ENCODE data around the gene IPO9.

IPO9 gene

DNA sequence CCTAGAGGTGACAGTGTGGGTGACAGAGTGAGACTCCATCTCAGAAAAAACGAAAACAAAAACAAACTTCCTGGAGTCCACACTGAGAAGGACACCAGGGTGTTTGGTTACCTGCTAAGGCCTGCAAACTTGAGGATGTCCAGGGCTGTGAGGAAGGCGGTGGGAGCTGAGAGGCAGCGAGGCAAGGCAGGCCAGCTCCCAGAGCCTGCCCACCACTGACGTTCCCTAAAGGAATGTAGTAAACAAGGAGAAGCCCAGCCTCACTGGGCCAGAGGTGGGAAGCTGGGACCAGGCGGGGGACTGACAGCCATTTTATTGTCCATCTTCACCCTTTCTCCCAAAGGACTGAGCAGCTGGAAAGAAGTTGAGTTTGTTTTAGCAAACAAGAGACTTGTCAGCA is 83.9 kb downstream of the IPO9 start:
- DNase-seq = no peak

DNA sequence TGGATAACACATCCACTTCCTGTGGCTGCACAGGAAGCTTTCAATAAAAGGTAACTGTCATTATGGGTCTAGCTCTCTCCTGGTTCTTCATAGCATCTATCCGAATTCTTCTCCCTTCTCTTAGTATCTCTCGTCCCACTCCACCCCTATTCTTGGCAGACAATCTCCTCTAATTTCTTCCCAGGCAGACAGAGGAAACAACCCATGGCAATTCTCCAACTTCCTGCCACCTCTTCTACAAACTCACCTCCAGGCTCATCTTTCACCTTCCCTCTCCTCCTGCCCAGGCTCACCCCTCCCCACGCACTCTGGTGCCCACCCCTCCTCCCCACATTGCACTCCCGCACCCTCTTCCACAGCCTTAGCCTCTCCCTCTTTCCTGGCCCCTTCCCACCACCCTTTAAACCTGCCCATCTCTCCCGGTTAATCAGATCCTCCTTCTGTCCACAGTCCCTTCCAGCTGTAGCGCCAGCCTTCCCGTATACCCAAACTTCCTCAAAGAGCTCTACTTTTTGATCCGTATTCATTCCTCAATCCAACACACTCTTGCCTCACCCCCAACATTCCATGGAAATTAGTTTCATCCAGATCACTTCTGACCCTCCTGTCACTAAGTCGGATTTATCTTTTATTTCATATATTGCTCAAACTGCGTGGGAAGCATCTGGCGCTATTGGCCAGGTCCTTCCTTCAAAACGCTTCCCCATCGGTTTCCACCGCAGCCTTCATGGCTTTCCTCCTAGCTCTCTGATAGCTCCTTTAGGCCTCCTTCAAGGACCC is 85.7 kb downstream of the IPO9 start:
- no peak for DNase-seq

DNA sequence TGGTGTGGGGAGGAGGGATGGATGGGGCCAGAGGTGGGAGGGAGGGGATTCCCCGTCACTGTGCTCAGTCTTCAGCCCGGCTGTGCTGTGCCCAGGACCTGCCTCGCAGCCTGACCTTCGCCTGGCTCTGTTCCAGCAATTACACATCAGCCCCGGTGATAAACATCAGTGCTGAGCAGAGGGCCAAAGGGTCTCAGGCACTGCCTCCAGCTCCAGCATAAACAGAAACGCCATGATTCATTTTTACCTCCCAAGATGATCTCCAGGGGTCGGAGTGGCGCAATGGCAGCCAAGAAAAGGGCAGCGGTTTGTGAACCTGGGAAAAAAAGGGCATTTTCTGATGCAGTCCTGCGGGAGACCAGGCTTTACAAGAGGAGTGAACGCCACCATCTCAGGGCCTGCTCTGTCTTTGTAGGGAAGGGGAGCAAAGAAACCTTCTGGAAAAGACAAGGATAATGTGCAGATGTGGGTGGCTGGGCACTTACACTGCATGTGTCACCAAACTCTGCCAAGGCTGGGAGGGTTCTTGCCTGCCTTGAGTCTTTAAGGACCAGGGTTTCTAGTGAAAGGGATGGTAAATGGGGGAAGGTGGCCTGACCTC is 87.8 kb downstream of the IPO9 start:
- DNase-seq = no peak

DNA sequence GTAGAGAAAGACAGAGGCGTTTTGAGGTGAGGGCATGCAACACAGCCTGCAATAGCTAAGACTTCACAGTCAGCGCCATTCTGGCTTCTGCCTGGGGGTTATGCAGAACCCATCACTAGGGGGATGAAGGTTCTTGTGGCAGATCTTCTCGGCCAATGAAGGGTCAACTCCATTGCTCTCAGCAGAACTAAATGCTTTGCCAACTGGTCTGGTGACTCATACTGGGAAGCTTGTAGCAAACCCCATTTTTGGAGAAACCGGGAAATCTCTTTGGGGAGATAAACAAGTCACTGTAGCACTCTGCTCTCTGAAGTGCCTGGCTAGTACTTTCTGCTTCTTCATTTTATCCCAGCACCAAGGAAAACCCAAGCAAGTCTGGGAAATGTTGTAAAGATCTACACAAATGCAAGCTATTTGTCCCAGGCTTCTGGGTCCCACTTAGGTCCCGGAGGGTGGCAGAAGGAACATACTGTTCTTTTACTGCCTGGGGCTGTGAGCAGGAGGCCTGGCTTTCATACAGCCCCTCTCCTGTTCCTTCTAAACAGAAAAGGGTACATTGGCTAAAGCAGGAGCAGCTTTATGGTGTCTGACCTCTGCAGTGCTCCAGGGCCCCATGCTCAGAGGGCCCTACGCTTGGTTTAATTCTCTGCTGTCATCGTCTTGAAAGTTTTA is 88.5 kb downstream of the IPO9 start:
- no peak for DNase-seq

DNA sequence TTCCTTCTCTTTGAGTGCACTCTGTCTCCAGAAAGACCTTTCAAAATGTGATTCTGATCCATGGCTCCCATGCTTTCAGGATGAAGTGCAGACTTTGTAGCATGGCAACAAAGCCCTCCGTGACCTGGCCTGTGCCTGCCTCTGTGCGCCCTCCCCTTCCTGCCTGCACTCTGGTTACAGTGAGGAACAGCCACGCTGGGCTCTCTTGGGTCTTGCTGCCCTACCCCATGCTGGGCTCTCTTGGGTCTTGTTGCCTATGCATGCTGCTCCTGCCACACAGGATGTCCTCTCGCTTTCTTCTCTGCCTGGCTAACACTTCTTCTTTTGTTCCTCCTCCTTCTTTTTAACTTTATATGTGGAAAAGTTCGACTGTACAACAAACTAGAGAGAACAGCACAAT is 89.4 kb downstream of the IPO9 start:
- DNase-seq = no peak

DNA sequence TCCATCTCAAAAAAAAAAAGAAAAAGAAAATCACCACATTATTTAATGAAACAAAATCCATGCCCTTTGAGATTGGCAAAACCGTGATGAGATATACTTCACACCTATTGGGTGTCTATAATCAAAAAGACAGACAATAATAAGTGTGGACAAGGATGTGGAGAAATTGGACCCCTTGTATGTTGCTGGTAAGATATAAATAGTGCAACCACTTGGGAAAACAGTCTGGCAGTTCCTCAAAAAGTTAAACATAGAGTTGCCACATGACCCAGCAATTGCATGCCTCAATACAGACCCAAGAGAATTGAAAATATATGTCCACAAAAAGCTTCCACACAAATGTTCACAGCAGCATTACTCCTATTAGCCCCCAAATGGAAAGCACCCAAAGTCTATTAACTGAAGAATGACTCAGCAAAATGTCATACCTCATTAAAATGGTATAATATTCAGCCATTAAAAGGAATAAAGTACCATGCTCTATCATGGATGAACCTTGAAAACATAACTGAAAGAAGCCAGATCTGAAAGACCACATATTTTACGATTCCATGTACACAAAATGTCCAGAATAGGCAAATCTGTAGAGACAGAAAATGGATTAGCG is 93.1 kb downstream of the IPO9 start:
- DNase-seq = no peak

DNA sequence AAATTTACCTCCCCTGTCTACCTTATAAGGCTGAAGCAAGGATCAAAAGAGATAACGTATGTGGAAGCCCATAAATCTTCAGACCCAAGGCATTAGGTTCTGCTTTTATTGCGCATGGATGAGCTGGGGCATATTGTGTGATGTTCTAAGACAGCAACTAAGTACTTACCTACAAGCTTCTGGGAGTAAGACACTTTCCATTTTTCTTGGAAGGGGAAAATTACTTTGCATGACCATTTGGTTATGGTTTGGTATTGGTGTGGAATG is 96.3 kb downstream of the IPO9 start:
- no peak for DNase-seq

DNA sequence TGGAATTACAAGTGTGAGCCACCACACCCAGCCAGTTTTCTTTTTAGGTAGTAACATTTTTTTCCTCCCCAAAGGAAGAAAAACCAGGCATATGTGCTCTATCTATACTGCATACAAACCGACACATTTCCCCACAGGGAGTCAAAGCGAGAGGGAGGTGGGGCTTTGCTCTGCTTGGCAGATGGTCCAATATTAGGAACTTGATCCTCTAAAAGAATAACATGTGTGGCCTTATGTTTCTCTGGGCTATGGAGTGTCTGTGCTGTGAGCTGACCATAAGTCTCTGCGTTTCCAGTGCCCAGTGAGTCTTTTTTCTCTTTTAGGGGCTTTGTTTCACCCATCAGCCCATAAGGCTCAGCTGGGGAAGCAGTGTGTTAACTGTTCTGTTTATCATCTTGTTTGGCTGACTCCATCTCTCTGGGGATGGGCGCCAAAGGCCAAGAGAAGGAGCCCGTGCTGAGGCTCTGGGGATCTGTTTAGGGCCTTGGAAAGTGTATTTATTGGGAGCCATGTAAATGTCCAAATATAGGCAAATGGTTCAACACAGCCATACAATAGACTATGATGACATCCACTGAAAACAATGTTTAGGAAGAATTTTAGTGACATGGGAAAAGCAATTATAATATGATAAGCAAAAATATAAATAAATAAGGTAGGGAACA is 97.2 kb downstream of the IPO9 start:
- no peak for DNase-seq

DNA sequence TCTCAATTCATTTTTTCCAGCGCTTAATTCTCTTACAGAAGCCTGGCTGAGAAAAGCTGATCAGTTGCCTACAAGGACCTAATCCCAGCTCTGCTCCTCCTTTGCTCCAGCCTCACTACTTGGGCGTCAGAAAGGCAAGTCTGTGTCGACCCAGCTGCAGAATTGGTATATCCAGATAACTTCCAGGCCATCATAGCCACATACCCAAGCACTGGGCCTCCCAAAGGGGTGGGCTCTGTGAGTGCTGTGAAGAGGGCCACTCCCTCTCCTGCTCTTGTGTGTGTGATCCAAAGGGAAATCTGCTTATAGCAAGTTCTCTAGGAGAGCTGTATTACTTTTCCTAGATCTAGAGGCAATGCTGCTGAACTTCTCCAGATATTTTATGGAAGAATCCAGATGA is 99.3 kb downstream of the IPO9 start:
- no peak for DNase-seq

DNA sequence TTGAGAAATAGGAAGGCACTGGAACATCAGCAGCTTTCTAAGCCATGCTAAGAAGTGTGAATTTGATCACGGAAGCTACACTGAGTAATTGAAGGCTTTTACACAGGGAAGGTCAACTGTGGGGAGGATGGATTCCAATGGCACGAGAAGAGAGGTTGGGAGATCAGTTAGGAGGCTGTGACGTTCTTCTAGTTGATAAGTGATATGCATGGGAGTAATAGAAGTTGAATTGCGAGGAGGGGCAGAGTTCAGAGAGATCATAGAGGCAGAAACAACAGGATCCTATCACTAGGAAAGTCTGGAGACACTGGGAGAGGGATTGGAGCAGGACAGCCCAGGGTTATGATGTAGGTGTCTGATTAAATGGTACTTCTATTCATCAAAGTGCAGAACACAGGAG is 101.2 kb downstream of the IPO9 start:
- DNase-seq = no peak

DNA sequence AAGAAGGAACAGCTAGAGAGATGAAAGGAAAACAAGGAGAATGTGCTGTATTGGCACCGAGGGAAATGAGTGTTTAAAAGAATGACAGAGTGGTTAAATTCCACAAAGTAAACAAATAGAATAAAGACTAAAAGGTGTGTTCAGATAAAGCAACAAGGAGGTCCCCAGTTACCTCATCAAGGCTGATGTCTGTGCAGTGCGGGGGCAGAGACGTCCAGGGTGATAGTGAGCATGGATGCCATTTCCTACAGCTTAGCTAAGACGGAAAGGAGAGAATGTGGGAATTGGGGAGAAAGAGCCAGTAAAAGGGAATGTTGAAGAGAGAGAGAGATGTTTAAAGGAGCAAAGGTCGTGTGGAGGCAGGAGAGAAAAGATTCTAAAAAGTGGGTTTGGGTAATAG is 101.8 kb downstream of the IPO9 start:
- DNase-seq = no peak
